22Rv1 (cell line): ENCODE results near the gene GATB.

Experiments used
- H3K27ac ChIP-seq: fragments of 450-650 bp; 2 replicates; pipeline ENCODE4 v1.5.1; 2017
- ZFX ChIP-seq: fragments of 450-650 bp; IDR thresholded peaks from 2 replicates; pipeline ENCODE4 v1.6.1; 2017; ENCODE audit warnings: antibody characterized with exemption, borderline replicate concordance
- TF ChIP-seq, protein P1 (sequence below): fragments of 450-650 bp; IDR thresholded peaks from 2 replicates; pipeline ENCODE4 v1.5.1; 2017; ENCODE audit warnings: mild to moderate bottlenecking

The GATB gene

DNA sequence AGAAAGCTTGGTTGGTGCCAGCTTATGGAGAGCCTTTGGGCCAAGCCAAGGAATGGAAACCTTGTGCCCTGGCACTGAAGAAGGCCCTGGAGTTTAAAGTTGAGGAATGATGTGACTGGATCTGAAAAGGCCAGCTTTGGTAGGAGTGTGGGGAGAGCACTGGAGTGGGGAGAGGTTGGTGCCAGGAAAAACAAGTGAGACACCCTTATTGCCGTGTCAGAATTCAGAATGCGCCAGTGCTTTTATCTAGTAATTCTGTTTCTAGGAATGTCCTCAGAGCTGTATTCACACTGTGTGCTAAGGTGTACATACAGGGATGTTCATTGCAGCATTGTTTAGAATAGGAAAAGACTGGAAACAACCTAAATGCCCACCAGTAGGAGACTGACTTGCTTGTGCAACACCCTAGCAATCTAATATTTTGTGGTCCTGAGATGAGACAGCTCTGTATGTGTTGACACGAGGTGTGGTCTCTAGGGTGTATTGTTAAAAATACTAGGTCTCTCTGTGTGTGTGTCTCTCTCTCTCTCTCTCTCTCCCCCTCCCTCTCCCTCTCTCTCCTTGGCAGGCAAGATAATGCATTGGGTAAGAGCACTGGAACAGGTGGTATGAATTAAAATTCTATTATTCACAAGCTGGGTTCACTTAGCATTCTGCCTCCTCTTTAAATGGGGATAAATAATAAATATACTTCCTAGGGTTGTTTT lies 107.8 kb downstream of the GATB start:
- no peak for TF ChIP-seq ZFX
- TF ChIP-seq, protein P1, sequence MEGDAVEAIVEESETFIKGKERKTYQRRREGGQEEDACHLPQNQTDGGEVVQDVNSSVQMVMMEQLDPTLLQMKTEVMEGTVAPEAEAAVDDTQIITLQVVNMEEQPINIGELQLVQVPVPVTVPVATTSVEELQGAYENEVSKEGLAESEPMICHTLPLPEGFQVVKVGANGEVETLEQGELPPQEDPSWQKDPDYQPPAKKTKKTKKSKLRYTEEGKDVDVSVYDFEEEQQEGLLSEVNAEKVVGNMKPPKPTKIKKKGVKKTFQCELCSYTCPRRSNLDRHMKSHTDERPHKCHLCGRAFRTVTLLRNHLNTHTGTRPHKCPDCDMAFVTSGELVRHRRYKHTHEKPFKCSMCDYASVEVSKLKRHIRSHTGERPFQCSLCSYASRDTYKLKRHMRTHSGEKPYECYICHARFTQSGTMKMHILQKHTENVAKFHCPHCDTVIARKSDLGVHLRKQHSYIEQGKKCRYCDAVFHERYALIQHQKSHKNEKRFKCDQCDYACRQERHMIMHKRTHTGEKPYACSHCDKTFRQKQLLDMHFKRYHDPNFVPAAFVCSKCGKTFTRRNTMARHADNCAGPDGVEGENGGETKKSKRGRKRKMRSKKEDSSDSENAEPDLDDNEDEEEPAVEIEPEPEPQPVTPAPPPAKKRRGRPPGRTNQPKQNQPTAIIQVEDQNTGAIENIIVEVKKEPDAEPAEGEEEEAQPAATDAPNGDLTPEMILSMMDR: no peak
- H3K27ac ChIP-seq: no peak overlapping the region

GRCh38 chr4:151651496-151651895 lies 109.3 kb downstream of the GATB start:
- TF ChIP-seq, protein P1: no peak
- TF ChIP-seq ZFX: no peak
- H3K27ac ChIP-seq: no peak overlapping the region

GRCh38 chr4:151649479-151649878 lies 111.3 kb downstream of the GATB start:
- no peak for TF ChIP-seq ZFX
- TF ChIP-seq, protein P1: no peak
- H3K27ac ChIP-seq: no peak overlapping the region

GRCh38 chr4:151646322-151646721 lies 114.5 kb downstream of the GATB start:
- no peak overlapping the region for H3K27ac ChIP-seq
- TF ChIP-seq, protein P1: no peak
- no peak for TF ChIP-seq ZFX

GRCh38 chr4:151644622-151645021 lies 116.2 kb downstream of the GATB start:
- no peak overlapping the region for H3K27ac ChIP-seq
- TF ChIP-seq, protein P1: peak; percentile 86
- TF ChIP-seq ZFX: no peak

GRCh38 chr4:151643564-151643963 lies 117.2 kb downstream of the GATB start:
- TF ChIP-seq ZFX: no peak
- TF ChIP-seq, protein P1: no peak
- H3K27ac ChIP-seq: no peak overlapping the region

- H3K27ac ChIP-seq: no peak overlapping the region
- no peak for TF ChIP-seq ZFX
- TF ChIP-seq, protein P1: no peak
These were observed 118.8 kb downstream of the GATB start for GRCh38 chr4:151641983-151642382.
